ENCODE results near the gene ANXA10.
"Not testable (repeated sequence)": the region's sequence is repeated elsewhere in the genome, so short reads cannot be mapped to it uniquely, and the experiment has no call there.

The ANXA10 gene

GRCh38 chr4:168118116-168118655 is 25.8 kb downstream of the ANXA10 start:
- no peak for DNase-seq (ENCODE audit: low read depth)

GRCh38 chr4:168119100-168119499 is 26.8 kb downstream of the ANXA10 start:
- DNase-seq (ENCODE audit: low read depth) = no peak

DNA sequence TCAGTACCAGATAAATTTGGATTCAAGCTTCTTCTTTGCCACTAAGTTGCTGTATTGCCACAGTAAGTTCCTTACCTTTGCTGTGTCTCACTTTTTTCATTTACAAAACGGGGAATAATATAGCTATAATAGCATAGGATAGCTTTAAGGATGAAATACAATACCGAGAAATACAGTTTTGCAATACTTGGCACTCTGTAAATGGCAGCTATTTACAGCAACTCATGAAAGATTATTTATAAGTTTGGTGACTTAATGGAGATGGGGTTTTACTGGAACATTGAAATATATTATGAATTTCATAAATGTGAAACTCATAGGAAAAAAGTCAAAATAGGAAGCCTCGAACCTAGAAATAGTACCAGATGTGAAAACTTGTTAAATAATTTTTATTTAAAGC is 27.6 kb downstream of the ANXA10 start:
- DNase-seq (ENCODE audit: low read depth) = no peak

- no peak for DNase-seq (ENCODE audit: low read depth)
These were observed 28.5 kb downstream of the ANXA10 start for GRCh38 chr4:168120811-168121210.

DNA sequence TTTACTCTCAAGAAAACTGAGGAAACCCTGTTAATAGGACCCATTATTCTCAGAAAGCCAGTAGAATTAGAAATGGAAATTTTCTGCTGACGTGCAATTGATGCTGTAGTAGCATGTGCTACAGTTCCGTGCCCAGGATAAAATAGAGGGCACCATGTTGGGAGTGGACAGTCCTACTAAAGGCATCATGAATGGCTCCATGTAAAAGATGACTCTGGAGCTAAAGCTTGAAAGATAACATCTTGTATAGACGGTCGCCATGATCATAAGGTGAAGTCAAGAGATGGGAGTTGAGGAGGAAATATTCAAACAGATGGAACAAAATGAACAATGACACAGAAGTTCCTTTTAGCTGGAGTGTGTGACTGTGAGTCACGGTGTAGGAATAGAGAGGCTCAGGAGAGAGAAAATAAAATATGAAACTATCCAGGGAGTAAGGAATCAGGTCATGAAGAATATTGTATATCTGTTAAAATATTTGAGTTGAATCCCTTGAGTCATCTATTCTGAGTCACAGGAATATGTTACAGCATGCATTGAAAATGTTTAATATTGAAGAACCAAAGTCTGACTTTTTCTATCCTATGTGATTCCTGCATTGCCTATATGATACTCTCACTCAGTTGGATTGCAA is 31.8 kb downstream of the ANXA10 start:
- DNase-seq (ENCODE audit: low read depth) = peak; percentile 82

GRCh38 chr4:168126952-168127351 is 34.6 kb downstream of the ANXA10 start:
- DNase-seq (ENCODE audit: low read depth) = no peak

- no peak for DNase-seq (ENCODE audit: low read depth)
These were observed 36.3 kb downstream of the ANXA10 start for GRCh38 chr4:168128601-168129000.

DNA sequence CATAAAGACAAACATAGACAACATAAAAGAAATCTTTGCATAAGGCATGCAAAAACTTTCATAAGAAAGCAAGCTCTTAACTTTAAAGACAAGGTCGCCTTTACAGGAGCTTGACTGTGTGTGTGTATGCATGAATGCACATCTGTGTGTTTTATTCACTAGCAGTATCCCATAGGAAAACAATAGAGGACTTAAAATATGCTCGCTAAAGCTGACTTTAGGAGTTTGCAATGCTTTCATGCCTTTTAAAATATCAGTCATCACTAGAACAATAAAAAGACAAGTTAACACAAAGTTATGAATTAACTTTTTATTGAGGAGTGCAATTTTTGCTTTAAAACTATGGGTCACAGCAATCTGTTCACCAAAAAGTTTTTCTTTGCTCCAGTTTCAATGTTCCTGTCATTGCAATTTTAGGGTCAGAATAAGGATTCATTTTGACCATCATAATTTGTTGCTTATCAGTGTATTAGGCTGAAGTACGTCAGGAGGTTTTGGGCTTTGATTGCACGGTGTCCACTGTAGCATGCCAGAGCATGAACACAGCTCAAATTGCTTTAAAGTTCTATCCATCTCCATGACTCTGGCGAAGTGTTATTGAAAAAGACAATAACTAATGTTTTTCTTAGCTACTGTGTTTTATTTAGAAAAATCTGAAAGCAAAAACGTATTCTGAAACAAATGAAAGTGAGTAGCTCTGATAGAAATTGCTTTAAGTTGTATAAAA is 36.9 kb downstream of the ANXA10 start:
- DNase-seq (ENCODE audit: low read depth) = no peak

DNA sequence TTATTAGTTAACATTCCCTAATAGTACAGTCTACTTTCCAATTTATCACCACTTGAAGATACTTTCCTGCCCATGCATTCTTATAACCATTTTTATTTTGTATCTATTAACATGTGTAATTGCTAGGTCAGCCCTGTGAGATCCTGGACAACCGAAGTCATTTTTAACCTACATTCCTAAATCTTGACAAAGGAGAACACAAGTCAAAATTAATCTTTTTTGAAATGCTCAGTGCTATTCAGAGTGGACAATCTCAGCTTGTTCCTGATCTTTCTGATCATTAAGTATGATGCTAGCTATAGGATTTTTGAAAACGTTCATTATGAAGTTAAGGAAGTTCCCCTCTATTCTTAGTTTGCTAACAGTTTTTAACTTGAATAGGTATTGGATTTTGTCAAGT is 37.5 kb downstream of the ANXA10 start:
- no peak for DNase-seq (ENCODE audit: low read depth)

GRCh38 chr4:168131196-168131595 is 38.9 kb downstream of the ANXA10 start:
- no peak for DNase-seq (ENCODE audit: low read depth)

- no peak for DNase-seq (ENCODE audit: low read depth)
These were observed 42.3 kb downstream of the ANXA10 start for GRCh38 chr4:168134651-168135050.

DNA sequence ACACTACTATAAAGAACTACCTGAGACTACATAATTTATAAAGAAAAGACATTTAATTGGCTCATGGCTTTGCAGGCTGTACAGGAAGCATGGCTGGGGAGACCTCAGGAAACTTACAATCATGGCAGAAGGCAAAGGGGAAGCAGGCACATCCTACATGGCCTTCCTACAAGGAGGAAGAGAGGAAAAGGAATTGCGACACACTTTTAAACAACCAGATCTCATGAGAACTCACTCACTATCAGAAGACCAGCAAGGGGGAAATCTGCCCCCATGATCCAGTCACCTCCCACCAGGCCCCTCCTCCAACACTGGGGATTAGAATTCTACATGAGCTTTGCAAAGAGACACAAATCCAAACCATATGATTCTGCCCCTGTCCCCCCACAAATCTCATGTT is 43.5 kb downstream of the ANXA10 start:
- not testable (repeated sequence) for DNase-seq (ENCODE audit: low read depth)

- peak; percentile 32 for DNase-seq (ENCODE audit: low read depth)
These were observed 45.4 kb downstream of the ANXA10 start for GRCh38 chr4:168137695-168138094.

GRCh38 chr4:168138143-168138542 is 45.8 kb downstream of the ANXA10 start:
- DNase-seq (ENCODE audit: low read depth) = peak; percentile 89

- peak; percentile 85 for DNase-seq (ENCODE audit: low read depth)
These were observed 47.0 kb downstream of the ANXA10 start for GRCh38 chr4:168139336-168139735.

- no peak for DNase-seq (ENCODE audit: low read depth)
These were observed 49.4 kb downstream of the ANXA10 start for GRCh38 chr4:168141733-168142132.

DNA sequence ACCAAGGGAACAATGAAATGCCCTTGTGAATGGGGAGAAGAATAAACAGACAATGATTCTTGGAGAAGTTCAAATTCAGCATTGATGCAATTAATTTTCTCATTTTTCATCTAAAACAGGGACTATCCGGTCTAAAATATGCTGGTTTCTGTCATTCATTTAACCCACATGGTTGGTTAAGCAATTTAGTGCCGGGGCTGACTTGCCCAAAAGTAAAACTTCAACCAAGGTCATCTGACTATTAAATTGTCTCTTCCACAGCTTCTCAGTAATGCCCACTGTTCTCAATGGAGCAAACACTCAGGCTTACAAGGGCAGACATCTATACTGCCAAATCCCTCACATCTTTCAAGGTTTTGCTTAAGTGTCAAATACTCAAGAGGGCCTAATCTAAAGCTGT is 51.3 kb downstream of the ANXA10 start:
- no peak for DNase-seq (ENCODE audit: low read depth)

- no peak for DNase-seq (ENCODE audit: low read depth)
These were observed 58.2 kb downstream of the ANXA10 start for GRCh38 chr4:168150420-168151050.

GRCh38 chr4:168151327-168151726 is 59.0 kb downstream of the ANXA10 start:
- no peak for DNase-seq (ENCODE audit: low read depth)

DNA sequence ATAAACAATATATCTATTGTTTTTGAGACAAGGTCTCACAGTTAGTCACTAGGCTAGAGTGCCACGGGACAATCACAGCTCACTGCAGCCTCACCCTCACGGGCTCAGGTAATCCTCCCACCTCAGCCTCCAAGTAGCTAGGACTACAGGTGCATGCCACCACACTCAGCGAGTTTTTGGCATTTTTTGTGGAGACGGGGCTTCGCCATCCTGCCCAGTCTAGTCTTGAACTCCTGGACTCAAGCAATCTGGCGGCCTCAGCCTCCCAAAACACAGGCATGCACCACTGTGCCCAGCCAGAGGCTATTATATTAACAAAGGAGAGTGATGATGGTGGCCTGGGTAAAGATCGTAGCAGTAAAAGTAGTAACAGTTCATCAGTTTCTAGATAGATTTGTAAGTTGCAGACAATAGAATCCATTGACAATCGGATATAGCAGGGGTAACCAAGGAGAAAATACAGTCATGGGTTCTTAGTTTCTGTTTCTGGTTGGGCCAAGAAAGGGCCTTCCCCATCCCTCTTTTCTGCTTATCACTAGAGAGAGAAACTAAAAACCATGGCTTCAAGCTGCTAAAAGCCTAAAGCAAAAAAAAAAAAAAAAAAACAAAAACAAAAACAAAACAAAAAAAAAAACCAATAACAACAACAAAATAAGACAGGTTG is 60.6 kb downstream of the ANXA10 start:
- DNase-seq (ENCODE audit: low read depth) = no peak

GRCh38 chr4:168153596-168154440 is 61.5 kb downstream of the ANXA10 start:
- DNase-seq (ENCODE audit: low read depth) = peak; percentile 81
